Stimulated activated CD4-positive, alpha-beta T cell treated with anti-CD3 and anti-CD28 coated beads, Interleukin-12 subunit alpha, Interleukin-12 subunit beta, amount 100 ng/mL, for 48 hours (primary cell): ENCODE measurements around the gene AHCYL1.
A peak's percentile ranks its signal among the peaks of the same experiment; 100 is the strongest.

Experiments used
- DNase-seq, 3 donors: peaks; one replicate each; pipeline ENCODE4 v3.0.0-alpha.2; 2020; ENCODE audit warnings: low read depth in 2 of 3, low spot score in 1 of 3

The AHCYL1 gene

GRCh38 chr1:110059133-110059863, 74.7 kb downstream of the AHCYL1 start:
- no peak for DNase-seq

GRCh38 chr1:110060034-110060661, 75.6 kb downstream of the AHCYL1 start:
- DNase-seq, result peak; percentile 66 to 79 (median 73)

DNA sequence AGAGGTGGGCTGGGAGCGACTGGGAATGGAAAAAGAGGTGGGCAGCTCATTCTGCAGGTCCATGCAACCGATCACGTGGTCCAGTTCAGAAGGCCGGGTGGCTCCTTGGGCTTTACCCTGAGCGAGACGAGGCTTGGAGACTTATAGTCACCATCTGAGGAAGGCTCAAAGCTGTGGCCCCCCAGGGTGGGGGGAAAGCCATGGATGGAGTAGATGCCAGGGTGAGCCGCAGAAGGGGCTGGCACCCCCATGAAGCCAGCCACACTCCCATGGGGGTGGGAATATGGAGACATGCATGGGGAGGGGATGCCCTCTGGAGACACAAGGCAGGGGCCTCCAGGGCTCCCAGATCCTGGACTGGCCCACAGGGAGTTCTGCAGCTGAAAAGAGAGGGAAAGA, 76.1 kb downstream of the AHCYL1 start:
- DNase-seq, result no peak

DNA sequence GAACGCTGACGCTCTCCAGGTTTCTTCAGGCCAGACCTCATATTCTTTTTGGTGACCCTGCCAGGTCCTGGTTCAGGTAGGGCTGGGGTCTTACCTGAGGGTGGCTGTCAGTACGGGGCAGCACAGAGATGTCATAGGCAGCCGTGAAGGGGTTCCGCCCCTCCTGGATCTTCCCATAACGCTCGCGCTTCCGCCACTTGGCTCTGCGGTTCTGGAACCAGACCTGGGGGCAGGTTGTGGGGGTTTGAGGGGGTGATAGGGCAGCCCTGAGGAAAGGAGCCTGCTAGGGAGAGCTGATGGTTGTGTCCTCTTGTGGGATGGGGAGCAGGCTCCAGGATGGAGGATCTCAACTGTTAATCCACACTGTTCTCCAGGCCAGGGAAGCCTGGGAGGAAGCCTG, 76.8 kb downstream of the AHCYL1 start:
- no peak for DNase-seq

DNA sequence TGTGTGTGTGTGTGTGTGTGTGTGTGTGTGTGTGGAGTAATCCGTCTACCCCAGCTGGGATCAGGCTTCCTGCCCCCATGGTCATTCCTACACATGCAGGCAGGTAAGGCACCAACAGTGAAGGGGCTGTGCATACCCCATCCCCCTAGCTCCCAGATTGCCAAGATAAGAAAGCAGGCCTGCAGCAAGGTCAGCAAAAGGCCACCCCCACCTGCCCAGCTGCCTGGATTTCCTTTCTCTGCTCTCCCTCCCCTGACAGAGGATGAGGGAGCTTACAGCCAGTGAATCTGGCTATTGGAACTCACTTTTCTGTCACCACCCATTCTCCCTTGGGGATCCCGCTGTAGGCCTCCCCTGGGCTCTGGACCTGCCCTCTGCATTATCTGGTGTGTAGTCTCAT, 78.0 kb downstream of the AHCYL1 start:
- no peak for DNase-seq

DNA sequence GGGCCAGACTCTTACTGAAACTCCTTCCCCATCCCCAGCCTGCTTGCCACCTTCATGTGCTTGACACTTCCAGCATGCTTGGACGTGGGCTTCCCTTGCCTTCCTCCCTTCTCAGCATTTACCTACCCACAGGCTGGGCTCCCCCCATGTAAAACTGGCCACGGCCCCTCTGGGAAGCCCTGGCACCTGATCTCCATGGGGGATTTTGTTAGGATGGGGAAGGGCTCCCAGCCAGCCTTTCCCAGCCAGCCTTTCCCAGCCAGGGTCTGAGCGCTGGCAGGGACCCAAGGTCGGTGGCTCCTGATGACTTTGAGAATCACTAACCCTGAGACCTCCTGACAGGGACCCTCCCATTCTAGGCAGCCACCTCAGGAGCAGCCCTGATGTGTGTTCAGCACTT, 79.2 kb downstream of the AHCYL1 start:
- DNase-seq, result no peak

DNA sequence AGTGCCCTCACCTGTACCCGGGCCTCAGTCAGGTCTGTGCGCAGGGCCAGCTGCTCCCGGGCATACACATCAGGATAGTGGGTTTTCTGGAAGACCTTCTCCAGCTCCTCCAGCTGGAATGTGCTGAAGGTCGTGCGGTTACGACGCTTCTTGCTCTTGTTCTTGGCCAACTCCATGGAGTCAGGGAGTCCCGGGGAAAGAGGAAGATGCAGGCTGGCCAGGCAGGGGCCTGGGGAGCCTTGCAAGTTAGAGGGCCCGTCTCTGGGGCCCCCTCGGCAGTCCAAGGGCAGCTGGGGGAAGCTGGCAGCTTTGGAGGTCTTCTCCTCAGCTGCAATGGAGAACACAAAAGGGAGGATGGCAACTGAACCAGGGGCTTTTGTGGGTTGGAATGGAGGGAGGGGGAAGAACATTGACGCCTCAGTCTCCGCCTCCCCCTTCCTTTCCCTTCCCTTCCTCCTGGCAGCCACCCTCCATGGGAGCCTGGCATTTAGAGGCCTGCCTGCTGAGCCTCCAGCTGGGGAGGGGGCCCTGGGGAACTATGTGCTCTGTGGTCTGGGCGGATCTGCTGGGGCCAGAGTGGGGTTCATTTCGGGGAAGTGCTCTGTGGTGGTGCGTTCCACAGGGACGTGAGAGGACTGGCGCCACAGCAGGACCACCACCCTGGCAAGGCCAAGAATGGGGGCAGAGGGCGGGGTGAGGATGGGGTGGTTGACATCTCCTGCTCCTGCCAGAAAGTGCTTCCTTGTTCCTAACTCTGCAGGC, 80.2 kb downstream of the AHCYL1 start:
- no peak for DNase-seq

DNA sequence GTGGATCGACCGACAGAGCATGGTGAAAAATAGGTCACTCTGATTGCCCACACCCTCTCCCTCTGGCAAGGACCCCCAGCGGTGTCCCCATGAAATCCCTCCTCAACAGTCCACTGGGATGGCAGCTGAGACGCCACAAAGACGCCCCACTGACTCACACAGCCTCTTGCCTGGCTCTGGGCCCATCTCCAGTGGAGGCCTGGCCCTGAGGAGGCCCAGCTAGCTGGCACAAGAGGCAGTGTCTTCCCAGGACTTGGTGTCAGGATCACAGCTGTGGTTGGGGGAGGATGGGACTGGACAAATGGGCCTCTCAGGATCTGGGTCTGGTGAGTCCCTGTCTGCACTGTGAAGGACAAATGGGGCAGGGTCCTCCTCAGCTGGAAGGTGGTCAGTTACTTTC, 81.3 kb downstream of the AHCYL1 start:
- no peak for DNase-seq

- DNase-seq, result no peak
Measured at GRCh38 chr1:110067479-110067892, 82.9 kb downstream of the AHCYL1 start.

- DNase-seq, result no peak
Measured at GRCh38 chr1:110067893-110068645, 83.5 kb downstream of the AHCYL1 start.

DNA sequence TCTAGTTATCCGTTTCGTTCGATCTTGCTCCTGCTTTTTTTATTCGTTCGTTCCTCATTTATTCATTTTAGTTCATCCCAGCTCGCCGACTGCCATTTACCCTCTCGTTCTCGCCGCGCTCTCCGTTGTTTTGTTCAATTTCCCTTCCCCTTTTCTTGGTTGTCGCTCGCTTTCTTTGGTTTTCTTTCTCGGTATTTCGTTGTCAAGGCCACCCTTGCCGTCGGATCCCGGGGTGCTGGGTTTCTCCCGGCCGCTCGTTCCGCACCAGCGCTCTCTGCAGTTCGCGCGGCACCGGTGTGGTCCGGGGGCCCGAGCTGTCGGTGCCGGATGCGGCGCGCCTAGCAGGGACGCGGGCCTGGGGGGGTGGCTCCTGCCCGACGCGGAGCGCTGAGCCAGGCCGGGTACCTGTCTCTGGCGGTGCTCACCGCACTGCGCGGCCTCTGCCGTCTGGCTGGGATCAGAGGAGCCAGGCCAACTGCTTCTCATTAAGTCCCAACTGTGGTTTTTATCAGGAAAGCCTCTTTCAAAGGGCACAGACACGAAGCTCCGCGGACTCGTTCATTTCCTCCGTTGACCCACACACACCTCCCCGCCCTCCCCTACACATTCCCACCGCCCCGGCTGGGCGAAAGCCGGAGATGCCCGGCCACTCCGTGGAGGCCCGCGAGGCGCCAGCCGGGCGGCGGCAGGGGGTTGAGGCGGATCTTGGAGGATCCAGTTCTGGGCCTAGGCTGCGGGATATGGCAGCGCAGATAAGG, 84.3 kb downstream of the AHCYL1 start:
- no peak for DNase-seq

DNA sequence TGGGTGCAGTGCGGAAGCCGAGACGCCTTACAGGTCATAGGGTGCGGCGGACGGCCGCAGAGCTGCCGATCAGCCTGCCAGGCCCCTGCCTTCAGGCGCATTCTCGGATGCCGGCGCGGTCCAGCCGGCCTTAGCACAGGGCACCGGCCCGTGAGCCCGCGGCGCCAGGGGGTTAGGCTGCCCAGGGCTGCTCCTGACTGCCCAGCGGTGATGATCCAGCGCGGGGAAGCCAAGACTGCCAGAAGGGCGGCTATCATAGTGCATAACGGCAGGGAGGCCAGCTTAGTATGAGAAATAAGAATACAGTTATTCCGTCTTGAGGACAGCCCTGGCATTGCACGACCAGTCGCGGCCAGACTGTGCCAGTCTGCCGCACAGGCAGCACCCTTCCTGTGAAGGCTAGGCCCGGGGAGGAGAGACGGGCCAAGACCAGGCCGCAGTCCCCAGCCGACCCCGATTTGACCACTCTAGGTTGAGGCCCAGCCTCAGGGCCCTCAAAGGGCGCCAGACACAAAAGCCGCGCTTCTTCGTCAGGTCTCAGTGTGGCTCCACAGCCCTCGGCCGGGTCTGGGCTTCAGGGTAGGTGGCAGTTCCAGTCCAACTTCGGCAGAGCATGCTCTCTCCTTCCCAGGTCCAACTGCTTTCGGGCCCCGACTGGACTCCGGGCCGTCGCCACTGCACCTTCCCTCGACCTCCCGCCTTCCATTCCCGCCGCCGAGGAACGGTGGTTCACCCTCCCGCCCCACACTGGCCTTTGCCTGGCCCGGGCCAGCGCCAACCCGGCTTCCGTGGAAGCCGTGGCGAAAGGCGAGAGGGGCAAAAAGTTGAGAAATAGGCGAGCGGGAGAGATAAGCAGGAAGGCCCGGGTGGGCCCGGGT, 85.1 kb downstream of the AHCYL1 start:
- DNase-seq, result no peak

GRCh38 chr1:110070282-110070669, 85.7 kb downstream of the AHCYL1 start:
- no peak for DNase-seq

DNA sequence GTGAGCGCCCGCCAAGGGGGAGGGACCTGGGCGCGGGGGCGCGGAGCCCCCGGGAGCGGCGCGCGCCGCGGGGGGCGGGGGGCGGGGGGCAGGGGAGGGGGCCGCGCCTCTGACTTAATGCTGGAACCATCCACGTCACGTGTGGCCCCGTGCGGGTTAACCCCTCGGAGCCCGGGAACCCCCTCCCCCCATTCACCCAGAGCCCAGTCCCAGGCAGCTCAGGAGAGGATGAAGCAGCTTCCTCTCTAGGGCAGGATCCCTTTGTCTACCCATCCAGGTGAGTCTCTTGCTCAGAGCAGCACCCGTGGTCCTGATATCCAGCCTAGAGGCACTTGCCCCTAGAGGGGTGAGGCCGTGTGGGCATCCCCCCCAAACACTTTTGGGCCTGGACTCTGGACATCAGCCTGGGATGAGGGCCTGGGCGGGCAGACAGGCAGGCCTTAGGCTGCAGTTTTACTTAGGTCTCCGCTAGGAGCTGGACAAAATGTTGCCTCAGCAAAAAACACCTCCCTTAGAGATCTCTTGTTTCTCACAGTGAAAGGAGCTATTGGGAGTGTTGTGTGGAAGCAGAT, 86.2 kb downstream of the AHCYL1 start, which contains the start of gene ALX3:
TSS of gene ALX3 (minus strand) at position 2 of the 572 bp plus-strand sequence. CDS start 60 bp downstream, outside the sequence.
- DNase-seq, result no peak
